Panc1 (cell line): Measurements from ENCODE around the gene MUC22.

Experiments
- CTCF ChIP-seq: fragments of 450-650 bp; IDR thresholded peaks from 2 replicates; pipeline ENCODE4 v1.5.1; 2017; ENCODE audit warnings: mild to moderate bottlenecking
- POLR2AphosphoS5 ChIP-seq: IDR thresholded peaks from 2 replicates; pipeline ENCODE4 v1.6.1; 2012; ENCODE audit warnings: mild to moderate bottlenecking, low read depth, low read length, moderate library complexity
- TCF7L2 ChIP-seq: IDR thresholded peaks from 2 replicates; pipeline ENCODE4 v1.6.1; 2011; ENCODE audit warnings: mild to moderate bottlenecking, low read depth, low read length, inconsistent platforms

GRCh38 chr6:31037682-31038081 is 27.4 kb downstream of the MUC22 start:
- TF ChIP-seq CTCF (no peak), TCF7L2 (no peak), POLR2AphosphoS5 (no peak)
